HG02970 (cell line): ENCODE measurements around the gene PAFAH1B2.
"Not testable (repeated sequence)": the region's sequence is repeated elsewhere in the genome, so short reads cannot be mapped to it uniquely, and the experiment has no call there.

ENCODE experiments used
- ATAC-seq: cut with Tn5 transposase; IDR thresholded peaks from one replicate; pipeline ENCODE4 v1.9.1; 2021; ENCODE audit warnings: mild to moderate bottlenecking, moderate library complexity, moderate number of reproducible peaks; ENCODE audit not compliant: unreplicated experiment, low FRiP score

Gene PAFAH1B2

GRCh38 chr11:117199916-117200812 is 56.1 kb downstream of the PAFAH1B2 start:
- no peak for ATAC-seq

GRCh38 chr11:117200813-117201657 is 56.9 kb downstream of the PAFAH1B2 start:
- ATAC-seq: no peak

- ATAC-seq: no peak
These were observed 57.7 kb downstream of the PAFAH1B2 start for GRCh38 chr11:117201658-117202305.

- ATAC-seq: no peak
These were observed 58.4 kb downstream of the PAFAH1B2 start for GRCh38 chr11:117202386-117203068.

GRCh38 chr11:117203069-117203407 is 59.0 kb downstream of the PAFAH1B2 start:
- ATAC-seq: no peak

GRCh38 chr11:117204283-117205080 is 60.4 kb downstream of the PAFAH1B2 start:
- ATAC-seq: no peak

GRCh38 chr11:117205211-117205818 is 61.2 kb downstream of the PAFAH1B2 start:
- no peak for ATAC-seq

GRCh38 chr11:117206111-117206510 is 62.0 kb downstream of the PAFAH1B2 start:
- ATAC-seq: not testable (repeated sequence)

- ATAC-seq: not testable (repeated sequence)
These were observed 62.8 kb downstream of the PAFAH1B2 start for GRCh38 chr11:117206859-117207258.

GRCh38 chr11:117207481-117207880 is 63.4 kb downstream of the PAFAH1B2 start:
- ATAC-seq: not testable (repeated sequence)

GRCh38 chr11:117208710-117209109 is 64.6 kb downstream of the PAFAH1B2 start:
- not testable (repeated sequence) for ATAC-seq

GRCh38 chr11:117209351-117210125 is 65.5 kb downstream of the PAFAH1B2 start:
- not testable (repeated sequence) for ATAC-seq

- no peak for ATAC-seq
These were observed 66.5 kb downstream of the PAFAH1B2 start for GRCh38 chr11:117210620-117211019.

- ATAC-seq: no peak
These were observed 68.7 kb downstream of the PAFAH1B2 start for GRCh38 chr11:117212697-117213355.

- no peak for ATAC-seq
These were observed 70.5 kb downstream of the PAFAH1B2 start for GRCh38 chr11:117214404-117215110.

- no peak for ATAC-seq
These were observed 73.3 kb downstream of the PAFAH1B2 start for GRCh38 chr11:117217141-117218084.
